HL-60/S4 treated with phorbol 12-myristate 13-acetate at 8.2 ng/mL for 4 days and 3 days (cell line): ENCODE measurements around the gene ATG9A.

Experiments used
- in situ Hi-C: fragments of 300-500 bp; cut with MboI; formaldehyde crosslinking; loops from 2 replicates; pipeline ENCODE4 v1.15.0; 2022; ENCODE audit warnings: low sequenced_read_pairs

The ATG9A gene

DNA sequence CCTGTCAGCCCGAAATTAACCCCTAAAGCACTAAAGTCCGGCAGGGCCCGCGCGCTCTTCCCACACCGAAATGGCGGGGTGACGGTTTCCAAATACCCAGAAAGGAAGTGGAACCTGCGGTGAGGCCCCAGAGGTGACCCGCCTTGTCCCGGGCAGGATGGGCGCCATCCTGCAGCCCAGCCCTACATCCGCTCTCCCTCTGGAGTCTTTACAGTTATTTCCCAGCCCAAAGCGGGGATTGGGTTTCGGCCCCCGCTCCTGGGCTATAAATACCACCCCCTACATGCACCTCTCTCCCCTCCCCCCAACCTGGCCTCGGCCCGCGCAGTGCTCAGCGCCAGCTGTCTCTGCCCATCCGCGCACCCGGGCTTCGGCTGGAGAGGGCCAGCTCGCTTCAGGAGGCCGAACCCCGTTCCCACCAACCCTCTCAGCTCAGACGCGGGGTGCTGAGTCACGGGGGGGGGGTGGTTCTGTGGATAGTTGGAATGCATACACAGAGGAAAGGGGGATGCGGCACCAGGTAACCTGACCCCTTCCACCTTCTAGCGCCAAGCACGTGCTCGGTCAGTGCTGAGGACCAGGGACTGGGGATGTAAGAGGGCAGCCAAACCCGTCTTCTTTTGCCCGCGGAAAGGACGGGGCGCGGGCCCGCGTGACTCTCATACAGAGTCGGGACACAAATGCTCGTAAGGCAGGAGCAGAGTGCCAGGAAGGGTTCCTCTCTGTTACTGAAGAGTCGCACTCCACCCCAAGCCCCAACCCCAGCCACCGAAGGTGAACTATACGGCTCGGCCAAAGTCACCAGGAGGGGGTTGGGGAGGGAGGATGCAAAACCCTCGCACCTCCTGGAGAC, 23.7 kb upstream of the ATG9A start, which contains the start of gene TUBA4B:
Gene TUBA4B, plus strand, starts transcription at position 344 of the 853 bp plus-strand sequence. Its CDS starts 165 bp downstream, at position 509.
- in situ Hi-C loops, result no loop called here

DNA sequence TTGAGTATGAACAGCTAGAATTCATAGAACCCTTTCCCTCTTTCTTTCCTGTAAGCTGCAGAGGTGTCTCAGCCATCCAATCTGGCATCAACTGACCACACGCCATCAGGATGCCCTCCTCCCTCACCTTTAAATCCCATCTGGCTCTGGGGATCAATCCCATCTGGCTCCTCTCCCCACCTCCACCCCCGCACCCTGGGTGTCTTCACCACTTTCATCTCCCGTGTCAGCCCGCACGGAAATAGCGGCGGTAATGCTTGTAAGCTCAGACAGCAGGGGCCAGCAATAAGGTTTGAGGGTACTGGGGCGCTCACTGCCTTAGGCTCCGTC, 23.1 kb upstream of the ATG9A start:
- in situ Hi-C loops, result no loop called here

DNA sequence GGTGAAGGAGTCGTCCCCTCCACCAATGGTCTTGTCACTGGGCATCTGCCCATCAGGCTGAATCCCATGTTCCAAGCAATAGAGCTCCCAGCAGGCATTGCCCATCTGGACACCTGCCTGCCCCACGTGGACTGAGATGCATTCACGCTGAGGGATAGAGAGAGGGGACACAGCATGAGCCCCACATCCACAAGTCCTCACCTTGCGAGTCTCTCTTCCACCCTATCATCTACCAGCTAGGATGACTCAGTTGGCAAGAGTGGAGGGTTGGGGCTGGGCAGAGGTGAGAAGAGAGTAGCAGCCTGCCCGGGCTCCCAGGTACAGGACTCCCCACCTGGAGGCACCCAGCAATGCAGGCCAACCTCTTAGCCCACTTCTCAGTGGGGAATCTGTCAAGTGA, 22.6 kb upstream of the ATG9A start:
- in situ Hi-C loops, result no loop called here

- in situ Hi-C loops, result no loop called here
Observed at GRCh38 chr2:219251656-219252055, 22.2 kb upstream of the ATG9A start.

- in situ Hi-C loops, result no loop called here
Observed at GRCh38 chr2:219250049-219250781, 20.8 kb upstream of the ATG9A start.

- in situ Hi-C loops, result no loop called here
Observed at GRCh38 chr2:219249203-219249980, 20.0 kb upstream of the ATG9A start.

DNA sequence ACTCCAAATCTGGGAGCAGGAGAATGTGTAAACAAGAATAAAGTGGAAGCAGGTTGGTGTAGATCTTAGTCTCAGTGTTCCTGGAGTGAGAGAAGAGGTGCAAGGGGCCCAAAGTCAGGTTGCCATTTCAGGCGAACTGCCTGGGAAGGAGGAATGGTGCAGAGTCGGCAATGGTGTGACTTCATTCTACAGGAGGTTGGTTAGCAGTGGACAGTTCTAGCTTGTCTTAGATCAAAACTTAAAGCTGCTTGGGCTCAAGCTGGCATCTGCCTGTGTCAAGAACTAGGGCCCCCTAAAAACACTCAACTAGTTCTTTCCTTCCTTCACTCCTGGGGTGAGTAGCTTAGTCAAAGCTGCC, 19.4 kb upstream of the ATG9A start:
- in situ Hi-C loops, result no loop called here

- in situ Hi-C loops, result no loop called here
Observed at GRCh38 chr2:219247678-219248642, 18.5 kb upstream of the ATG9A start.

GRCh38 chr2:219246559-219246958, 17.1 kb upstream of the ATG9A start:
- in situ Hi-C loops, result no loop called here

- in situ Hi-C loops, result no loop called here
Observed at GRCh38 chr2:219245899-219246230, 16.4 kb upstream of the ATG9A start.

DNA sequence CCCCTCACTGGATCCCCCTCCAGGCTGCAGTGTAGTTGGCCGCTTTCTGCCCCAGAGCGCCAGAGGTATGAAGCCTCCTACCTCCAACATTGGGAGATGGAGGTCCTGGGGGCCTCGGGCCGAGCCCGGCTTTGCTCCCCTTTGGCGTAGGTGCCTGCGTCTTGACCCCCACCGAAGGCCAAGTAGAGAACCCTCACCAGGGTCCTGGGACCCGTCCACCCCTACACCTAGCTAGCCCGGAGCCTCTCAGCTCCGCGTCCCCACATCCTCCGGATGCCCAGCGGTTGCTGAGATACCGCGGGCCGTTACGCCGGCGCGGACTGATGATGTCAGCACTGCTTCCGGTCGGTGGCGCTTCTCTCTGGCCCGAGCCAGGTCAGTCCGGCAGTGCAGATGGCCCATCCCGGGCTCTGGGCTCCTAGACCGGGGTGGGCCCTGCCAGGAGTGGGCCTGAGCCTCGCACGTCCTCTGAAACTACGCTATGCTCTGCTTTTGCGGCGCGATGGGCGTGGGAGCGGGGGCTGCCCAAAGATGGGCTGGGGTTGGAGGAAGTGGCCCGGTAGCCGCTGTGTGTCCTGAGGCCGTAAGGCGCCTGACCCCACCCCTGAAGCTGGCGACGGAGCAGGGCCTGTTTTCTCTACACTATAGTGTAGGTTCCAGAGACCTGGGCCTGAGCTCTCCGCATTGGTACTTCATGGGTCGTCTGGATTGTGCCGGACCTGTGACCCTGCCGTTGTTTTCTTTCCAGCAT, 15.9 kb upstream of the ATG9A start, which contains the start of the genes GLB1L and STK16:
Gene GLB1L, minus strand, starts transcription at position 297 of the 751 bp plus-strand sequence. CDS start 1,871 bp downstream, outside the sequence.
Gene STK16, plus strand, starts transcription at position 332 of the 751 bp plus-strand sequence. CDS start 521 bp downstream, outside the sequence.
- in situ Hi-C loops, result no loop called here

- in situ Hi-C loops, result no loop called here
Observed at GRCh38 chr2:219244789-219245147, 15.3 kb upstream of the ATG9A start.

- in situ Hi-C loops, result no loop called here
Observed at GRCh38 chr2:219243291-219243761, 13.9 kb upstream of the ATG9A start.

- in situ Hi-C loops, result no loop called here
Observed at GRCh38 chr2:219234331-219234730, 4.9 kb upstream of the ATG9A start.

DNA sequence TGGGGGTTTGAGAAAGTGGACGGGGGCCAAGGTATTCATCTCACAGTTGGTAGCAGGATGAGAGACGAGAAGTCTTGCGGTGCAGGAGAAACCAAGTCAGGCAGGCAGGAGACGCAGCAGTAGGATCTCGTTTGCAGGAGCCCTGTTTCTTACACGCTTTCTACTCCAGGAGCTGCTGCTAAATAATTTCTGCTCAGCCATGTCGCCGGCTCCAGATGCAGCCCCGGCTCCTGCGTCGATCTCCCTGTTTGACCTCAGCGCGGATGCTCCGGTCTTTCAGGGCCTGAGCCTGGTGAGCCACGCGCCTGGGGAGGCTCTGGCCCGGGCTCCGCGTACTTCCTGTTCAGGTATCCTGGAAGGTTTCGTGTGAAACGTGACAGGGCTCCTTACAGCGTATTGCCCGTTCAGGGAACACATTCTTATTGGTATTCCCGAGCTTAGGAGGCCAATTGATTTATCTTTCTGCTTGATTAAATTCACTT, 664 bp upstream of the ATG9A start:
- in situ Hi-C loops, result no loop called here

GRCh38 chr2:219228911-219229304, 528 bp downstream of the ATG9A start:
- in situ Hi-C loops, result no loop called here

DNA sequence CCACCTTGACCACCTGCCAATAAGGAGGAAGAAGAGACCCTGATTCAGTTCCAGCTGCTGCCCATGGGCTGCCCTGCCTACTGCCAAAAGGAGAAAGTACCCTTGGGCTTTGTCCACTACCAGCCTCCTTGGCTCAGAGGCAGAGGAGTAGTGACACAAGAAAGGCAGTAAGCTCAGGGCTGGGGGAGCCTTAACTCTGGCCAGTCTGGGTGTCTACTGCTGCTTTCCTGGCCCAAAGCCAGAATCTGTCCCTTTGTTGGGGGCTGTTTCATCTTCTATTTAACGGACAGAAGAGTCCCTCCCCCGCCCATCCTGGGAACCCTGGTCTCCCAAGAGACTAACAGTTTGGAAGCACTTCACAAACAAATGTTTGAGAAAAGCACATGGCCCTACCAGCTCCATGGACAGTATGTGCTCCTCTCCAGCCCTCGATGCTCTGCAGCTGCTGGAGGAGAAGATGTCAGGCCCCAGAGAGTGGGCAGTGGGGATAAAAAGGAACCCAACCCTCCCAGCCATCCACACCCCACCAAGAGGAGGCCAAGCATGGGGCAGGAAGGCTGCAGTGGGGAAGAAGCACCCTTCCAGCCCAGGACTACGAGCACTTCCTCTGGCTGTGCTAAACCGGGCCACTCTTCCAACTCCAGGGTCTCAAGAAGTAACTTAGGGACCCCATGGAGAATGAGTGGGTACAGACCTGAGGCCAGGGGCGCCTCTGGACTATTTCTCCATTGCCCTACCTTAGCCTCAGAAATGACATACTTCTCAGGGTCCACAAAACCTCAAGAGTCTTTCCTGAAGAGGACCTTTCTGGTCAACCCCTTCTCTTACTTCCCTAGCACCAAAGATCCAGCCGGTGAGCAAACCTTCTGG, 1.2 kb downstream of the ATG9A start:
- in situ Hi-C loops, result no loop called here

DNA sequence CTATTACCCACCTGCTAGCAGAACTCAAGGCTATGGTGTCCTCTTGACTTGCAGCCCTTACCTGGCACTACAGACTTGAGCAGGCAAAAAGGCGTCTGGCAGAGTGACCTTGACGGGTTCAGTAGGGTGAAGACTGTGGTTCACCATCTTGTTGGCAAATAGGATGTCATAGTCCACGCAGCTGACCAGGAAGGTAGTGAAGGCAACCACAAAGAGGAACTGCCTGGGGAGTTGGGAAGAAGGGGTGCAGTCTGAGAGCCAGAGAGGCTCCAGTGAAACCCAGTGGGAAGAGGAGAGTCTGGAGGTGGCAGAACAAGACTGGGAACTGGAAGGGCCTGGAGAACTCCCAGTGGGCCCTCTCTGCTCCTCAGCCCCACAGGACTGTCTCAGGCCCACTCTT, 4.1 kb downstream of the ATG9A start:
- in situ Hi-C loops, result no loop called here
